GM12878 (cell line): ENCODE measurements around the gene KRTAP24-1. TPM values are rescaled to one million over a fixed set of nuclear protein-coding genes. Genes with fewer than 3 reads are reported as not detected.

Experiments
- ATAC-seq: fragments of 200-7000 bp; cut with Tn5 transposase; 3 replicates; pipeline ENCODE4 v1.9.1; 2020; ENCODE audit warnings: mild to moderate bottlenecking, moderate library complexity
- BruUV-seq: library from RNA; stranded (reverse); fragments of 400-500 nt; replicated peaks from 2 replicates; lab custom pipeline; 2021; lab: Mats Ljungman, UMichigan
- CTCF ChIA-PET: fragments of 300-600 bp; sonication (Branson Sonifier 250); formaldehyde crosslinking; extraction: SDS; loops from one replicate; lab custom pipeline; 2021; ENCODE audit warnings: inconsistent platforms; lab: Yijun Ruan, JAX
- POLR2A ChIA-PET: fragments of 350-600 bp; formaldehyde crosslinking; extraction: SDS; loops from one replicate; lab custom pipeline; 2021; ENCODE audit warnings: inconsistent platforms; lab: Charles Lee
- RAD21 ChIA-PET: fragments of 300-600 bp; sonication (Branson Sonifier 250); formaldehyde crosslinking; loops from one replicate; lab custom pipeline; 2023; ENCODE audit warnings: antibody characterized with exemption; ENCODE audit not compliant: unreplicated experiment; lab: Charles Lee
- SMC1A ChIA-PET: fragments of 300-600 bp; sonication (Branson Sonifier 250); formaldehyde crosslinking; loops from one replicate; lab custom pipeline; 2023; ENCODE audit not compliant: unreplicated experiment, uncharacterized antibody; lab: Charles Lee
- DNase-seq: peaks from one replicate; pipeline ENCODE4 v3.0.0-alpha.2; 2011; ENCODE audit warnings: low read depth, low spot score
- FAIRE-seq: peaks from 3 replicates; lab custom pipeline; 2011; peaks lifted over from hg19 to GRCh38; lab: Jason Lieb, UNC
- H2AFZ ChIP-seq: 2 replicates; pipeline ENCODE4 v1.6.0; 2011; ENCODE audit warnings: low read depth, low read length, control low read depth; ENCODE audit not compliant: control insufficient read depth
- H3K27ac ChIP-seq: 2 replicates; pipeline ENCODE4 v1.5.1; 2011; ENCODE audit warnings: control low read depth; ENCODE audit not compliant: control insufficient read depth, insufficient read depth
- H3K27me3 ChIP-seq, 2 experiments: replicated peaks in 1 of 2; 2 replicates each; pipeline versions ENCODE4 v1.6.0 to v1.6.1; 2011; ENCODE audit warnings: low read length in 1 of 2; ENCODE audit not compliant: control insufficient read depth in 2 of 2, insufficient read depth in 2 of 2
- H3K36me3 ChIP-seq, 2 experiments: 2 replicates each; pipeline ENCODE4 v1.5.1; 2011; ENCODE audit warnings: low read length in 1 of 2; ENCODE audit not compliant: control insufficient read depth in 2 of 2, insufficient read depth in 2 of 2
- H3K4me1 ChIP-seq: 2 replicates; pipeline ENCODE4 v1.6.1; 2011; ENCODE audit warnings: mild to moderate bottlenecking, low read length, moderate library complexity, mixed read lengths; ENCODE audit not compliant: control insufficient read depth, insufficient read depth
- H3K4me2 ChIP-seq: 2 replicates; pipeline ENCODE4 v1.6.0; 2011; ENCODE audit warnings: control low read depth; ENCODE audit not compliant: control insufficient read depth, insufficient read depth
- H3K4me3 ChIP-seq: fragments of 200-600 bp; sonication (generic); 2 replicates; pipeline ENCODE4 v1.5.1; 2016
- H3K79me2 ChIP-seq: 2 replicates; pipeline ENCODE4 v1.6.0; 2011; ENCODE audit warnings: low read length; ENCODE audit not compliant: control insufficient read depth, insufficient read depth
- H3K9ac ChIP-seq: 2 replicates; pipeline ENCODE4 v1.8.0; 2011; ENCODE audit warnings: low read length, control low read depth, mixed read lengths; ENCODE audit not compliant: control insufficient read depth, insufficient read depth
- H3K9me3 ChIP-seq: replicated peaks from 3 replicates; pipeline ENCODE4 v1.5.1; 2011; ENCODE audit warnings: mild to moderate bottlenecking, low read length; ENCODE audit not compliant: control insufficient read depth, insufficient read depth
- H4K20me1 ChIP-seq: 2 replicates; pipeline ENCODE4 v1.6.0; 2011; ENCODE audit not compliant: control insufficient read depth, insufficient read depth
- BHLHE40 ChIP-seq, 2 experiments: fragments of 450-650 bp in 1 of 2; IDR thresholded peaks; 2 replicates each; pipeline ENCODE4 v1.6.1; 2011 to 2017; ENCODE audit warnings: low read depth in 2 of 2, borderline replicate concordance in 1 of 2, improper control_type of control experiment in 1 of 2, low read length in 1 of 2, mild to moderate bottlenecking in 1 of 2
- MYC ChIP-seq: IDR thresholded peaks from 2 replicates; pipeline ENCODE4 v1.6.1; 2011; ENCODE audit warnings: mild to moderate bottlenecking, low read length, moderate library complexity, inconsistent platforms; ENCODE audit not compliant: insufficient read depth, insufficient replicate concordance, insufficient read length, severe bottlenecking
- TBL1XR1 ChIP-seq: IDR thresholded peaks from 2 replicates; pipeline ENCODE4 v1.6.1; 2012; ENCODE audit warnings: low read depth, low read length, improper control_type of control experiment
- WRNIP1 ChIP-seq: IDR thresholded peaks from 2 replicates; pipeline ENCODE4 v1.6.1; 2011; ENCODE audit warnings: low read depth, low read length, improper control_type of control experiment, borderline replicate concordance
- WGBS: methylation state at CpG from one replicate; pipeline ENCODE4 v1.1.6; 2016; ENCODE audit warnings: low lambda C conversion rate; ENCODE audit not compliant: insufficient replicate concordance, insufficient coverage; ENCODE audit errors: missing lambda C conversion rate; 5-methylcytosine and 5-hydroxymethylcytosine counted together
- in situ Hi-C: fragments of 300-500 bp; cut with MboI; formaldehyde crosslinking; loops from 9 replicates; pipeline ENCODE4 v1.14.3; 2018; ENCODE audit warnings: mixed read lengths
- intact Hi-C: fragments of 100-400 bp; cut with micrococcal nuclease; formaldehyde crosslinking; loops from one replicate; pipeline ENCODE4 v1.14.2; 2022; ENCODE audit not compliant: unreplicated experiment
- polyA plus RNA-seq, 11 experiments: library from polyadenylated mRNA; depleted of rRNA in 4 of 11; unstranded in 6 of 11; stranded (reverse) in 5 of 11; fragments of >200 nt; fragmentation: Nextera tagmentation in 4 of 11; fragmentation: Illumina TruSeq in 1 of 11; extraction: Ambion mirVana in 4 of 11; extraction: Trizol in 1 of 11; gene quantifications; 1 replicate in 1 of 11; 2 replicates in 10 of 11; pipeline versions ENCODE4 v1.2.1 to v1.2.3, GENCODE V29; 2011 to 2016; ENCODE audit warnings: inconsistent platforms in 2 of 11, missing spikeins in 2 of 11, low read depth in 1 of 11
- total RNA-seq, 4 experiments: library from RNA; depleted of rRNA in 3 of 4; stranded (reverse); fragments of >200 nt in 3 of 4; fragmentation: Illumina TruSeq in 1 of 4; extraction: Trizol in 1 of 4; gene quantifications; 2 replicates each; pipeline versions ENCODE4 v1.2.1 to v1.2.3, GENCODE V29; 2013 to 2021

Gene KRTAP24-1
- total and polyA plus RNA-seq, 10 of the 15 experiments (the other 5 are each of a cell fraction or from before 2014, with no cell fraction given) = not detected

- TF ChIP-seq BHLHE40 (IDR thresholded peaks at IDR 0.05; ENCODE audit: borderline replicate concordance in 1 of 2, low read depth in 2 of 2, low read length in 1 of 2) (no peak), TBL1XR1 (no peak)
- TF ChIP-seq, all 136 proteins: peak for 0
- no peak for ATAC-seq
- H3K36me3 ChIP-seq = no peaks in the 10 kb centered on the region
- H3K9me3 ChIP-seq = no peaks in the 10 kb centered on the region
- CTCF ChIA-PET = no interaction called here
- H4K20me1 ChIP-seq = no peaks in the 10 kb centered on the region
- no peak overlapping the region for H2AFZ ChIP-seq
- intact Hi-C loops = no loop called here
- SMC1A ChIA-PET = no interaction called here
- in situ Hi-C loops = no loop called here
- no peak overlapping the region for H3K4me2 ChIP-seq
- FAIRE-seq = no peak
- H3K9ac ChIP-seq = no peak overlapping the region
- no peaks in the 10 kb centered on the region for H3K4me1 ChIP-seq
- RAD21 ChIA-PET = no interaction called here
- H3K4me3 ChIP-seq = no peak overlapping the region
- H3K27ac ChIP-seq = no peak overlapping the region
- POLR2A ChIA-PET = no interaction called here
- no peaks in the 10 kb centered on the region for H3K79me2 ChIP-seq
- no peak for DNase-seq
- no peaks in the 10 kb centered on the region for H3K27me3 ChIP-seq
- BruUV-seq = no TSS peak
Measured at GRCh38 chr21:30326390-30326789, 43.6 kb upstream of the KRTAP24-1 start.

GRCh38 chr21:30320215-30320614, 37.5 kb upstream of the KRTAP24-1 start, which contains the start of gene KRTAP26-1:
TSS of gene KRTAP26-1 (minus strand) at chr21:30320315. CDS start at chr21:30320035, 280 bp downstream.
- Histone ChIP-seq H3K4me1 (no peaks in the 10 kb centered on the region), H3K9ac (no peak within 1 kb of the TSS), H3K27me3 (no peaks in the 10 kb centered on the region), H2AFZ (no peak within 1 kb of the TSS), H3K79me2 (no peaks in the 10 kb centered on the region), H3K27ac (no peak within 1 kb of the TSS), H3K36me3 (no peaks in the 10 kb centered on the region), H3K4me2 (no peak within 1 kb of the TSS)
- ChIA-PET CTCF (no interaction called here), RAD21 (no interaction called here), POLR2A (no interaction called here), SMC1A (no interaction called here)
- in situ Hi-C loops = no loop called here
- FAIRE-seq (no peak), ATAC-seq (no peak)
- 43% methylated on average over 2 of the region's 2 CpGs for WGBS
- TF ChIP-seq WRNIP1 = no peak
- TF ChIP-seq MYC = no peak
- TF ChIP-seq, all 136 proteins: peak for 0
- intact Hi-C loops = no loop called here
- Histone ChIP-seq H3K9me3 (no peaks in the 10 kb centered on the region), H4K20me1 (no peaks in the 10 kb centered on the region), H3K4me3 (no peak within 1 kb of the TSS)
- no TSS peak for BruUV-seq
- no peak for DNase-seq
